Endodermal cell (in vitro differentiated cells): Measurements from ENCODE around the gene B4GALT1. TPM values are rescaled to one million over a fixed set of nuclear protein-coding genes. Genes with fewer than 3 reads are reported as not detected.

Experiments used
- DNase-seq: peaks from one replicate; pipeline ENCODE4 v3.0.0-alpha.2; 2017
- H3K27ac ChIP-seq: 2 replicates; pipeline ENCODE4 v1.5.1; 2013; ENCODE audit warnings: mild to moderate bottlenecking, low read depth, low read length, moderate library complexity
- H3K27me3 ChIP-seq: 2 replicates; pipeline ENCODE4 v1.6.1; 2013; ENCODE audit warnings: mild to moderate bottlenecking, low read length, moderate library complexity; ENCODE audit not compliant: insufficient read depth, control insufficient read depth, poor library complexity, severe bottlenecking
- H3K36me3 ChIP-seq: 2 replicates; pipeline ENCODE4 v1.7.0; 2013; ENCODE audit warnings: mild to moderate bottlenecking, low read length, moderate library complexity; ENCODE audit not compliant: control insufficient read depth, insufficient read depth
- H3K4me1 ChIP-seq: one replicate; pipeline ENCODE4 v1.7.0; 2013; ENCODE audit warnings: low read length; ENCODE audit not compliant: control insufficient read depth, insufficient read depth
- H3K4me3 ChIP-seq: 2 replicates; pipeline ENCODE4 v1.5.1; 2013; ENCODE audit warnings: mild to moderate bottlenecking, low read length, moderate library complexity
- H3K9ac ChIP-seq: 2 replicates; pipeline ENCODE4 v1.6.1; 2013; ENCODE audit warnings: mild to moderate bottlenecking, low read length, moderate library complexity; ENCODE audit not compliant: poor library complexity, severe bottlenecking; ENCODE audit errors: extremely low read depth
- H3K9me3 ChIP-seq: 2 replicates; pipeline ENCODE4 v1.6.1; 2013; ENCODE audit warnings: mild to moderate bottlenecking, low read length, moderate library complexity; ENCODE audit not compliant: control insufficient read depth
- H3K27ac Mint-ChIP-seq: 2 replicates; pipeline ENCODE4 v1.8.0; 2020; ENCODE audit warnings: mixed read lengths
- H3K27me3 Mint-ChIP-seq: 2 replicates; pipeline ENCODE4 v1.8.0; 2021; ENCODE audit warnings: mild to moderate bottlenecking, mixed read lengths; ENCODE audit not compliant: insufficient read depth
- H3K36me3 Mint-ChIP-seq: 2 replicates; pipeline ENCODE4 v1.8.0; 2020; ENCODE audit warnings: low read depth, mixed read lengths
- H3K4me1 Mint-ChIP-seq: 2 replicates; pipeline ENCODE4 v1.8.0; 2020; ENCODE audit warnings: mixed read lengths
- H3K4me3 Mint-ChIP-seq: 2 replicates; pipeline ENCODE4 v1.8.0; 2020; ENCODE audit warnings: mild to moderate bottlenecking, moderate library complexity, mixed read lengths
- H3K9me3 Mint-ChIP-seq: 2 replicates; pipeline ENCODE4 v1.8.0; 2020; ENCODE audit warnings: mild to moderate bottlenecking, mixed read lengths
- WGBS, 2 experiments: methylation state at CpG; one replicate each; pipeline versions ENCODE4 v1.1.5 to v1.1.7; 2013; ENCODE audit warnings: missing lambda C conversion rate in 2 of 2, mixed read lengths in 1 of 2; ENCODE audit not compliant: insufficient coverage in 1 of 2, insufficient read length in 1 of 2; 5-methylcytosine and 5-hydroxymethylcytosine counted together
- total RNA-seq, 2 donors: library from RNA; stranded (reverse); fragmentation: NEBNext Ultra II Directional in 1 of 2; extraction: Animal tissue kit (Norgen Biotek cat#: 25700) in 1 of 2; gene quantifications; 2 replicates in 1 of 2; 3 replicates in 1 of 2; pipeline ENCODE4 v1.2.1, GENCODE V29; 2021
- TF ChIP-seq, protein P1 (sequence below): fragments of 200-600 bp; sonication (generic); conservative IDR thresholded peaks from 2 replicates; pipeline ENCODE4 v1.5.0; 2021; ENCODE audit warnings: antibody characterized with exemption, mild to moderate bottlenecking

Gene B4GALT1
- total RNA-seq, 2 donors from 2014 or later: 62.9 to 92.6 TPM

DNA sequence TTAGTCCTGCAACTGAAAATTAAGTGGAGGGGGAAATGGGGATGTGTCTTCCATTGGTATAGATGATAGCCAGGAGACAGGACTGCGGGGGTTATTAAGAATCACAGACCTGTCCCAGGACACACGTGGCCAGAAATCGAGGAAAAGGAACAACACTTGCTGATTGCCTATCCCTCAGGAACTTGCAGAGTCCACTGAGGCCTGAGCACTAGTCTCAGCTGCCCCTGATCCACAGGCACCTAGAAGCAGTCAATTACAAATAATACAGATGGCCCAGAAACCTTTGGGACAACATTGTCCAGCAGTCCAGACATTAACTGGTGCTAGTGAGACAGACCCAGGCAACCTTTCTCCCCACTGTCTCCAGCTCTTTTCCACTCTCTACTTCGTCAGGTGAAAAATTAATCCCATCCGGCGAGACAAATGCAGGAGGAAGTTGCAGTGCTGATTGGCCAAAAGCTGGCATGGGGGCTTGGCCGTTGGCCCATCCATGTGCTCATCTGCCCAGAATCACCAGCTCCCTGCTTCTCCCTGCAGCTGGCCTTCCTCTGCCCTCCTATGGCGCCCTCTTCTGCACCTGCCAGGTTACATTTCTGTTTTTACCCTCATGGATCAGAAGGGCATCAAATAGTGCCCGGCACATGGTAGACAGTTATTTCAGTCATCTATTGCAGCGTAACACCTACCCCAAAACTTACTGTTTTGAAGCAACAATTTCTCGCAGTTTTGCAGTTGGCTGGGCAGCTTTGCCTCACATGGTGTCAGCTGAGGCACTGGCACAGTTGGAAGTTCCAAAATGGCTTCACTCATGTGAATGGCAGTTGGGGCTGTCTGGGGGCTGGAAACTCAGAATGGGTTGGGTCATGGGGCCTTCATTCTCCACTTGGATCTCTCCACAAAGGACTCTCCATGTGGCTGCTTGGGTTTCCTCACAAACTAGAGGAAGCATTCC, 3.6 kb upstream of the B4GALT1 start:
- WGBS, 2 experiments: 89 to 90% methylated on average over 9 to 11 of the region's 11 CpGs
- peak; percentile 80 for DNase-seq

DNA sequence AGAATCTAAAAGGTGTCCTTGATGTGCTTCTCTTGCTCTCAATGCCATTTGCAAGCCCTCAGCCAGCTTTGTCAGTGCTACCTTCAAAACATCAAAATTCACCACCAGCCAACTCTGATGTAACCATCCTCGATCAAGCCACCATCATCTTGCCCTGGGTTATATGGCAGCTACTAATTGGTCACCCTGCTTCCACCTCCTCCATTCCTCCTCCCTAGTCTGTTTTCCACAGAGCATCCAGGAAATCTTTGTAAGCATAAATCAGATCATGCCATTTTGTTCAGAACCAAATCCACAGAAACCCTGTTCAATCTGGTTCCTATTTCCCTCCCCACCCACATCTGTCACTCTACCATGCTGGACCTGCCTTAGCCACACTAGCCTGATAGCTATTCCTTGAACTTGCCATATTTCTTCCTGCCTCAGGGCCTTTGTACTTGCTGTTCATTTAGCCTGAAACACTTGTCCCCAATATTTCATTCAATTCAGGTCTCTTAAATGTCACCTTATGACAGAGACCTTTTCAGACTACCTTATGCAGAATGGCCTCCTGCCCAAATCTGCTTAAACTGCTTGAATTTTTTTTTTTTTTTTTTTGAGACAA, 1.9 kb upstream of the B4GALT1 start:
- TF ChIP-seq, protein P1, sequence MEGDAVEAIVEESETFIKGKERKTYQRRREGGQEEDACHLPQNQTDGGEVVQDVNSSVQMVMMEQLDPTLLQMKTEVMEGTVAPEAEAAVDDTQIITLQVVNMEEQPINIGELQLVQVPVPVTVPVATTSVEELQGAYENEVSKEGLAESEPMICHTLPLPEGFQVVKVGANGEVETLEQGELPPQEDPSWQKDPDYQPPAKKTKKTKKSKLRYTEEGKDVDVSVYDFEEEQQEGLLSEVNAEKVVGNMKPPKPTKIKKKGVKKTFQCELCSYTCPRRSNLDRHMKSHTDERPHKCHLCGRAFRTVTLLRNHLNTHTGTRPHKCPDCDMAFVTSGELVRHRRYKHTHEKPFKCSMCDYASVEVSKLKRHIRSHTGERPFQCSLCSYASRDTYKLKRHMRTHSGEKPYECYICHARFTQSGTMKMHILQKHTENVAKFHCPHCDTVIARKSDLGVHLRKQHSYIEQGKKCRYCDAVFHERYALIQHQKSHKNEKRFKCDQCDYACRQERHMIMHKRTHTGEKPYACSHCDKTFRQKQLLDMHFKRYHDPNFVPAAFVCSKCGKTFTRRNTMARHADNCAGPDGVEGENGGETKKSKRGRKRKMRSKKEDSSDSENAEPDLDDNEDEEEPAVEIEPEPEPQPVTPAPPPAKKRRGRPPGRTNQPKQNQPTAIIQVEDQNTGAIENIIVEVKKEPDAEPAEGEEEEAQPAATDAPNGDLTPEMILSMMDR: no peak
- H3K36me3 ChIP-seq: no peaks in the 10 kb centered on the region
- Mint-ChIP-seq H3K27me3 (no peaks in the 10 kb centered on the region), H3K9me3 (no peaks in the 10 kb centered on the region), H3K4me3 (no peak overlapping the region), H3K36me3 (no peaks in the 10 kb centered on the region), H3K4me1 (peaks cover 58% of the 10 kb centered on the region), H3K27ac (no peak overlapping the region)
- no peak overlapping the region for H3K4me3 ChIP-seq
- H3K4me1 ChIP-seq: peaks cover 15% of the 10 kb centered on the region
- 98% methylated on average over 1 of the region's 1 CpG; no CpG with 5 or more reads in 1 of the 2 experiments for WGBS, 2 experiments
- no peaks in the 10 kb centered on the region for H3K27me3 ChIP-seq
- no peak overlapping the region for H3K9ac ChIP-seq
- no peak overlapping the region for H3K27ac ChIP-seq
- DNase-seq: peak; percentile 26
- H3K9me3 ChIP-seq: peaks cover 4% of the 10 kb centered on the region

More for the DNA sequence above, 3.6 kb upstream of the B4GALT1 start:
- no peak overlapping the region for H3K4me3 ChIP-seq
- no peak overlapping the region for H3K4me3 Mint-ChIP-seq
- H3K27me3 ChIP-seq: no peaks in the 10 kb centered on the region
- TF ChIP-seq, protein P1: peak; percentile 66
- no peaks in the 10 kb centered on the region for H3K27me3 Mint-ChIP-seq
- H3K27ac ChIP-seq: no peak overlapping the region
- peaks cover 44% of the 10 kb centered on the region for H3K4me1 Mint-ChIP-seq
- H3K9me3 ChIP-seq: peaks cover 4% of the 10 kb centered on the region
- H3K27ac Mint-ChIP-seq: peak overlapping the region; percentile 96
- H3K9me3 Mint-ChIP-seq: no peaks in the 10 kb centered on the region
- peaks cover 15% of the 10 kb centered on the region for H3K4me1 ChIP-seq
- H3K9ac ChIP-seq: no peak overlapping the region
- H3K36me3 Mint-ChIP-seq: no peaks in the 10 kb centered on the region
- H3K36me3 ChIP-seq: no peaks in the 10 kb centered on the region

DNA sequence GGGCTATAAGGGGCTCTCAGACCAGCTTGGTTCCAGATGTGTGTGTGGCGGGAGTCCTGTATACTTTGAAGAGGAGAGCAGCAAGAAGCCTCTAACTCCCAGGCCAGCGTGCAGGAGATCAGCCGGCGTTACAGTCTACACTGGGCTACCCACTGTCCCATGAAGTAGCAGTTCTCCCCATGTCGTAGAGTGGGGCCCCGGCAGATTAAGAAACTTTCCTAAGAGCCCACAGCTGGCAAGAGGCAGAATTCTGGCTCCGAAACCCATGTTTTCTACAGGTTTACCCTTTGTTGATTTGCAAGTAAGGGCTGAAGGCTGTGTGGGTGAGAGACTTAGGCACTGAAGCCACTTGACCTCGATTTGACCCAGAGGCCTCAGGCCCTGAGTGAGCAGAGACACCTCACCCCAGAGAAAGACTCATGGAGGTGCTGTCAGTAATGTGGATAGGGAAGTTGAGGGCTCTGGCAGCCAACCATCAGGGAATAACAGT, 881 bp upstream of the B4GALT1 start:
- Mint-ChIP-seq H3K9me3 (no peaks in the 10 kb centered on the region), H3K27me3 (no peaks in the 10 kb centered on the region), H3K36me3 (no peaks in the 10 kb centered on the region), H3K4me1 (peaks cover 64% of the 10 kb centered on the region), H3K4me3 (peak overlapping the region; percentile 81), H3K27ac (peak overlapping the region; percentile 84)
- H3K36me3 ChIP-seq: no peaks in the 10 kb centered on the region
- 77 to 82% methylated on average over 6 to 8 of the region's 8 CpGs for WGBS, 2 experiments
- no peaks in the 10 kb centered on the region for H3K9me3 ChIP-seq
- peaks cover 22% of the 10 kb centered on the region for H3K4me1 ChIP-seq
- H3K27ac ChIP-seq: no peak overlapping the region
- H3K27me3 ChIP-seq: no peaks in the 10 kb centered on the region
- TF ChIP-seq, protein P1: no peak
- peak; percentile 74 for DNase-seq
- H3K9ac ChIP-seq: peak overlapping the region; percentile 21
- H3K4me3 ChIP-seq: peak overlapping the region; percentile 74
